ENCODE measurements around the gene HOXB5. TPM values are rescaled to one million over a fixed set of nuclear protein-coding genes. Genes with fewer than 3 reads are reported as not detected.

The HOXB5 gene
- total RNA-seq, 1 experiment from 2014 or later, result not detected

DNA sequence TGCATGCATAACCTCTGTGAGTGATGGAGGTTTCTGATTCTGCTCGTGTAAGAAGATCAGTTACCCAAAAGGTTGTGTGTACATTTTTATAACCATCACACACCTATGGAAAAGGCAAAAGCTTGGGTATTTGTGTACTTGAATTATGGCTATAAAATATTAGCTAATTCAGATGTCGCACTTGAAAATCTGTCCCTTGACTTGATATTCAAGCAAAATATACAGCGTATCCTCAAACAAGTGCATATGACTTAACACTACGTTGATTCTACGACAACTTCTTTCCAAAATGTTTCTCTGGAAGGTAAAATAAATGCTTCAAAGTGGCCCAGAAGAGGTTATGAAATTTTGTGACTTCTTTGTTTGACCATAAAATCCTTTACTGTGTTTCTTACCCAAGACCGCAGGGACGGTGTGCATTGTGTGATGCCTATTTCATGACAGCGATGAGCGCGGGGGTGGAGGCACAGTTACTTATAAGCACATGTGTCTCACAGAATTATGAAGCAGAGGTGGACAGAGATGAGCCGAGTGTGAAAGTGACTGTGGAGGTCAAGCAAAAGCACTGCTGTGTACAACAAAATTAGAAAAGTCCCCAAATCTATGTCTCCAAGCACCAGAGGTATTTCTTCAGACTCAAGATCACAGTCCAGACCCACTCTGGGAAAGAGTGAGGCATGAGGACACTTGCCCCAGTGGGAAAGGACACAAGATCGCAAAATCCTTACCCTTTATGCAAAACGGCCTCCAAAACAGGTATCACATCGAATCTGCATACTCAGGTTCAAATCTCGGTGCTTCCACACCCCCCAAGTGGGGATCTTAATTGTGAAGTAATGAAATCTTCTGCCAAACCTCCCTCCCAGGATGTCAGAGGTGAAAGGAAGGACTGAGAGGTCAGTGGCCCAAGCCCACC lies 36.7 kb upstream of the HOXB5 start:
- no peak for DNase-seq (ENCODE audit: low spot score)
- in situ Hi-C loops (cut with HindIII; ENCODE audit: low sequenced_read_pairs), result no loop called here

DNA sequence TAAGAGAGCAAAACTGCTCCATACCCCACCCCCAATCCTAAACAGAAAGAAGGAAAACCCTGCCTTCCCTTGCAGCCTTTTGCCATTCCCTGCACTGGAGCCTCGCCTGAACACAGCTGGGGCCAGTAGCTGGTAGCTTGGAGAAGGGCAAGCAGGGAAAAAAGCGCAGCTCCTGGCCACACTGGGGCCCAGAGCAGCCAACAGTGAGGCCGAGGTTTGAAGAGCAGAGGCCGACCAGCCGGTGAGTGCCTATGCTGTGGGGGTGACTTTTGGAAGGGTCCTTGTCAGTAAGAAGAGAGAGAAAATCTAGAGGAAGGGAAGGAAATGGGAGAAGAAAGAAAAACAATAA lies 35.8 kb upstream of the HOXB5 start:
- no peak for DNase-seq (ENCODE audit: low spot score)
- in situ Hi-C loops (cut with HindIII; ENCODE audit: low sequenced_read_pairs), result no loop called here

DNA sequence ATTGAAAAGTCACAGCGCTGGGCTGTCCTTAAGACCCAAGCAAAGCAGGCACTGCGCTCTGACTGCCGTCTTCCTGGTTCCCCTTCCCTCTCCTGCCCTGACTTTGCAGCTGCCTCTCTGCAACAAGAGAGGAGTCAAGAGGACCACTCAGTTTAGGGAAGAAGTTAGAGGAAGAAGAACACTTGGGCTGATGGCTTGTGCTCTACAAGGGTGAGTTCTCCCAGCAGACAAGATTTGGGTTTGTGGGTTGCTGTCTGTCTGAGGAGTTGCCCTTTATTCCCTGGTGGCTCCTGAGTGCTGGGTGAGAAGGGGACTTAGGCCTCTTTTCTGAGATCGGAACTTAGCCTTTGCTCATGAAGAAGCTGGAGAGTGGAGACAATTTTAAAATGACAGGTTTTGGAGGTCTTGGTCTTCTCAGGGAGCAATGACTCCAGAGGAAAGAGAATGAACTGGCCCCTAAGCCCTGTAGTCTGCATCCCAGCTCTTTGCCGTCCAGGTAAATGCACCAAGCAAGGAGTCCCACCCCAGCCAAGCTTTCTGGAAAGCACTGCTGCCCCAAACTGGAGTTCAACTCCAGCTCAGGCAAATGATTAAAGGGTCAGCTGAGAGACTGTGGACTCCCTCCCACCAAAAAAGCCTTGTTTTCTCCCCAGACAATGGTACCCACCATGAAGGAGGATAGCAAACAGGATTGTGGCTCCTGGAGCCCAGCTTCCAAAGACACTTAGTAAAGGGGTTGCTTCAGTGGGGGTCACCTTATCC lies 35.3 kb upstream of the HOXB5 start:
- no peak for DNase-seq (ENCODE audit: low spot score)
- in situ Hi-C loops (cut with HindIII; ENCODE audit: low sequenced_read_pairs), result no loop called here

DNA sequence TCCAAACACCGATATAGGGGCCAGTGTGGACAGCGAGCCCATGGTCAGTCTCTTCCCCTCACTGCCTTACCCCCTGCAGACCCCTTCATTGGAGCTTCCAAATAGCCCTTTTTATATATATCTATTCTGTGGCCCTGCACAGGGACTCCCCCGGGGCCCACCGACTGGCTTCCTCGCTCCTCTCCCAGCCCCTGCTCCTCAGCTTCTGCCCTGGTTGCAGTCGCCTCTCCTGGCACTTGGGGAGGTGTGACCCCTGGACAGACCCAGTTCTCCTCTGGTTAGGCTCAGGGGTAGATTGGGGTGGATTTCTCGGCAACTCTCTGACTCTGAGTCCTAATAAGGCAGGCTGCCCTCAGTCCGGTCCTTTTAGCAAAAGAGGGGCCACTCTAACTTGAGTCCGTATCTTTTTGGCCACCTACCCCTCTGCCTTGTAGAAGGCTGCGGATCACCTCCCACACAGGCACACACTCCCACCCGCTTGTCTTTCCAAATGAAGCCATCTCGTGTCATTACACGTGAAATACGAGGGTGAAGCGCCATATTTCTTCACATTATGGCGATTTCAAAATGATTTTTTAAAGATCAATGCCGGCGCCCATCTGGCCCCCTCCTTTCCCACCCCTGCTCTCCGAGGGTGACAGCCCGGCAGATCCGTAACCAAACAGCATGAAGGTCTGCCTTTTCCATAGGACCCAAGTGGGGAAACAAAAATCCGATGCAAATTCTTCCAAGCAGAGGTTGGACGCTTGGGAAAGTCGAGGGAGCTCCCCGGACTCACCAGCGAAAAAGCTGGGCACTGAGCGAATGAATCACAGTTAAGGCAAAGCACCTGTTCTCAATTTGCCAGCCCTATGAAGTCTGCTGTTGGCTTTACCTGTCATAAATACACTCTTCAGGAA lies 34.3 kb upstream of the HOXB5 start:
- no peak for DNase-seq (ENCODE audit: low spot score)
- in situ Hi-C loops (cut with HindIII; ENCODE audit: low sequenced_read_pairs), result no loop called here

DNA sequence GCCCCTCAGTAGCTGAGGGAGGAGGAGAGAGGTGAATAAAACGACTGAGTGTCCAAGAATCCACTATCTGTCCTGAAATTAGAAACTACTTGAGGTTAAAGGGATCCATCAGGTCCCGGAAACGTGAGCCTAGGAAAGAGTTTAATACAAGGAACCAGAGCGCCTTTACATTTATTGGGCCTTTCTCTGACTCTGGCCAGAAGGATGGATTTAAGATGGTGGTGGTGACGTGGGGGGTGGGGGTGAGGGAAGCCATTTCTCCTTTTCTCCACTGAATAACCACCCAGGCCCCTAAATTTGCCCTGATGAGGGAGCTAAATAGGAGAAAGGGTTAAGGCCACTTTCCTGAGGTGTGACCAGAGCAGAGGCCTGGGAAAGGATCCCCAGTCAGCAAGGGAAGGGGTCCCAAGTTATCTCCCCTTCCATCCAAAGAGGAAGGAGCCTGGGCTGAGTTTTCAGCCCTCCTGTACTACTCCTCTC lies 33.6 kb upstream of the HOXB5 start:
- no peak for DNase-seq (ENCODE audit: low spot score)
- in situ Hi-C loops (cut with HindIII; ENCODE audit: low sequenced_read_pairs), result no loop called here

DNA sequence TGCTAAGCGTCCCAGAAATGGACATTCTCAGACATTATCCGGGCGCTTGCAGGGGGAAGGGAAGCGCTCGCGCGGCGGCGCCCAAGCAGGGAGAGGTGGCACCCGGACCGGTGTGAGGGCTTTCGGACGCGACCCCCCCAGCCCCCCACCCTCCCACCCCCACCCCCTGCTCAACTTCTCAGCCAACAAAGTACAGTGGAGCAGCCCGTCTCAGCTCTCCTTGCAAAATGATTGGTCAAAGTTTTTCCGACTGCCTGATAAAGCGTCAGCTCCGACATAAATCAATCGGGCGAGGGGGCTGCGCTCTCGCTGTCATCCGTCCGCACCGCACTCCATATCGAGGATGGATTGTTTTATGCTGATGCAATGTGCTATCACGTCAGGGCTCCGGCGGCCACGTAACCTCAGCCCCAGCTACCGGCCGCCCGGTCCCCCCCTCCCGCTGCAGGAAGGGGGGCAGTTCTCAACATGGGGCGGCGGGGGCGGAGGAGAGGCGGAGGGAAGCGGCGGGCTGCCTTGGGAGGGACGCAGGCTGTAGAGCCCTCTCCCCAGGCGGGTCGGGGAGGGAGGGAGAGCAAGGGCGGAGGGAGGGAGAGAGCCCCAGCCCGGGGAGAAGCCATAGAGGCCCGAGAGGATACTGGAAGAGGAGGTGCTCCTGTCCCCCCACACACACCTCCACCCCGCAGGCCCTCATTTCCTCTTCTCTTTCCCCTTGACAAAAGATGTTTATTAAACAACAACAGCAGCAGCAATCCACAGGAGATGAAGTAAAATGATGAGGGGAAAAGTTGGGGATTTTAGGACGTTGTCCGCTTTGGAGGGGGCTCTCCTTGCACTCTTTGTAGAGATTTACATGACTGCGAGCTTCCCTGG lies 32.9 kb upstream of the HOXB5 start, which contains the start of gene HOXB9:
Gene HOXB9, minus strand, starts transcription at position 114 of the 873 bp plus-strand sequence. Its CDS starts 89 bp downstream, at position 25.
- in situ Hi-C loops (cut with HindIII; ENCODE audit: low sequenced_read_pairs), result no loop called here
- no peak for DNase-seq (ENCODE audit: low spot score)

DNA sequence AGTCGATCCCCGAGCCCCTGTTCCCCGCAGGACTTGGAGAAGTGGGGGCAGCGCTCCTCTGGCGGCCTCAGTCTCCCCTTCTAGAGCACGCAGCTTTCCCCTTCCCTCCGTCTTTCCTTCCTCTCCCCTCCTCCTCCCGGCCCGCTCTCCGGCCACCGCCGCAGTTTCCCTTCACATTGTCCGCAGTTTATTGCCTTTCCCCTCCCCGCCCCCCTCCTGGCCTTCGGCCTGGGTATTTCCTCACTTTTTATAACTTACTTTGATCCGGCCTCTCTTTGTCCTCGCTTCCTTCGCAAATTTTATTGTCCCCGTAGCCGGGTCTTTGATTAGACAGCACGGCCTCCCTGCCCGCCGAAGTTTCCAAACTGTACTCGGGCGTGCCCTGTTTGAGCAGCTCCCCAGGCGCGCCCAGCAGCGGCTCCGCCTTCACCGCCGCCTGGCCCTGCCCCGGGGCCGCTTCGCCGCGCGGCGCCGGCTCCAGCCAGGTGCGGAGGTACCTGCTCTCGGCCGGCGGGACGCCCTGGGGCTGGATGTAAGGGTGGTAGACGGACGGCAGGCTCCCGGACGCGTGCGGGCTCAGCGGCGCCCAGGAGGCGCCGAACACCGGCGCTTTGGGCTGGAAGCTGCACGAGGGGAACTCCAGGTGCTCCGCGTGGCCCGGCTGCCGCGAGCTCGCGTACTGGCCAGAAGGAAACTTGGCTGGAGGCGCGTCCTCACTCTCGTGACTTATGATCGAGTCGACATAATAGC lies 32.1 kb upstream of the HOXB5 start:
- in situ Hi-C loops (cut with HindIII; ENCODE audit: low sequenced_read_pairs), result no loop called here
- DNase-seq (ENCODE audit: low spot score), result no peak

DNA sequence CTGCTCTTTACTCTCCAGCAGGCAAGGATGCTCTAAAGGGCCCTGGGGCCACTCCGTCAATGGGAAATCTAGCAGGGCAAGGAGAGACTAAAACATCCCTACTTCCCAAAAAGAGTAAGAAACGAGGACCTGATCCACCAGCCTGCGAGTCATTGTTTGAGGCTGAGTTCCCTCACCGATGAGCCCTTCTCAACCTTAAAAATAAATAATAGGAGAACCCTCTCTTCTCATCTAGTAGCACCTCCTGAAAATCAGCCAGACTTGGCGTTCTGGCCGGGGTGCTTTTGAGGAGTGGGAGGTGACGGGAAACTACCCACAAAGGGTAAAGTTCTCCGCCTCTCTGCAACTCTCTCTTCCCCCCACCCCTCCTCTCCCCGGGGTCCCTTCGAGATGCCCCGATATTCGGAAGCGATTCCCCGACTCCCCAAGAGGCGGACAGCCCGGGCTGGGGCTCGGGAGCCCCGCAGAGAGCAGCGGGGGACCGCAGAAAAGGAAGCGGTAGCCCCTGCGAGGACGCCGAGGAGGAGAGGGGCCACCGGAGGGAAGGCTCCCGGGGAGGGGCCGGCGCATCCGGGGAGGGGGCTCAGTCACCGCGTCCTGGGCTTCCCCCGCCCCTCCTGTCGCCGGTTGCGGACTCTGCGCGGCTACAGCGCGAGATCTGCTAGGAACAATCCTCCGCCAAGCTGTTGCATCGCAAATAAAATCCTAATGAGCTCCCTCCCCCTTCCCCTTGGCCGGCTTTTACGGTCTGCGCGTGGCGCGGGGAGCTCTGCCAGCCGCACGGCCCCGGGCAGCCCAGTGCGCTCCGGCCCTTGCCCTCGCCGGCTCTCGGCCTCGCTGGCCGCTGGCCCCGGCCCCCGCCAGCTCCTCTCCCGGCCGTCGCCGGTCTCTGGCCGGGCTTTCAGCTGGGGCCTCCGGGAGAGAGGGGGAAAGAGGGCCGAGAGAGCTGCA lies 31.2 kb upstream of the HOXB5 start:
- in situ Hi-C loops (cut with HindIII; ENCODE audit: low sequenced_read_pairs), result no loop called here
- no peak for DNase-seq (ENCODE audit: low spot score)

DNA sequence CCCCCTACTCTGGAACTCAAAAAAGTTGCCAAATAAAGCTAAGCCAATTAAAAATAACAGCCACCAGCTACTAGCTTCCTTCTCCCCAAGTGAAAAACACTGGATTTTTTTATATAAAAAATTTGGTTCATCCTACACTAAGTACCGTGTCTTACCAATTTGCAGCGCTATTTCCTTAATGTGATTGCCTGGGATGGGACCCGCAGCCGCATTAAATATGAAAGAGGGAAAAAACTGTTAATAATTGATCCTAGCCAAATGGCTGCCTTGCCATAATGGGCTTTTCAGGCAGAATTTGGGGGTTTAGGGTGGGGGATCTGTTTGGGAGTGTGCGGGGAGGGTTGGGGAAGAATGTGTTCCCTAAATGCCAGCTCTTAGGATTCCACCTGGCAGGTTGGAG lies 30.5 kb upstream of the HOXB5 start:
- in situ Hi-C loops (cut with HindIII; ENCODE audit: low sequenced_read_pairs), result no loop called here
- no peak for DNase-seq (ENCODE audit: low spot score)

DNA sequence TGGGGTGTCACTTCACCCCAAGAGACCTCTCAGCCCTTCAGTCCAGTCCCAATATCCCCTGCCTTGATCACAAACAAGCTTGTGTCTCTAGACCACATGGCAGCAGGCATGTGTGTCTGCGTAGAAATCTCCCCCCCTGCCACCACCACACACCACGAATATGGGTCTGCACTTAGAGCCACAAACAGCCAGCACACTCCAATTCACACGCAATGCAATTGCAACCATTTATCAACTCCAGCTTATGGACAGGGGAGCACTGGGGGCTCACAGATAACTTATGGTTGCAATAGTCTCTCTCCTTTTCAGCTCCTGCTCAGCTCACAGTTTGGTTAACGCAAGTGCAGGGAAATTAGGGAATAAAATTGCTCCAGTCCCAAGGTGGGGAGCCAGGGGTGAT lies 30.0 kb upstream of the HOXB5 start:
- DNase-seq (ENCODE audit: low spot score), result no peak
- in situ Hi-C loops (cut with HindIII; ENCODE audit: low sequenced_read_pairs), result no loop called here

DNA sequence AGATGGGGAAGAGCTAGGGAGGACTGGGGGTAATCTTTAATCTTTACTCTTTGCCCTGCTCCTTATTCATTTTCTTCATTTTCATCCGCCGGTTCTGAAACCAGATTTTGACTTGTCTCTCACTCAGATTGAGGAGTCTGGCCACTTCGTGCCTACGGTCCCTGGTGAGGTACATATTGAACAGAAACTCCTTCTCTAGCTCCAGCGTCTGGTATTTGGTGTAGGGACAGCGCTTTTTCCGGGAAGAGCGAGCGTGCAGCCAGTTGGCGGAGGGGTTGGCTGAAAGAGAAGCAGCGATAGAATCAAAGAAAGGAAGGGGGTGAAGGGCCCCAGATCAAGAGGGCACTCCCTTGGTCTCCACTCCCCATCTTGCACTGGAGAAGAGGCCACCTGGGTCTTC lies 29.3 kb upstream of the HOXB5 start:
- in situ Hi-C loops (cut with HindIII; ENCODE audit: low sequenced_read_pairs), result no loop called here
- DNase-seq (ENCODE audit: low spot score), result no peak

DNA sequence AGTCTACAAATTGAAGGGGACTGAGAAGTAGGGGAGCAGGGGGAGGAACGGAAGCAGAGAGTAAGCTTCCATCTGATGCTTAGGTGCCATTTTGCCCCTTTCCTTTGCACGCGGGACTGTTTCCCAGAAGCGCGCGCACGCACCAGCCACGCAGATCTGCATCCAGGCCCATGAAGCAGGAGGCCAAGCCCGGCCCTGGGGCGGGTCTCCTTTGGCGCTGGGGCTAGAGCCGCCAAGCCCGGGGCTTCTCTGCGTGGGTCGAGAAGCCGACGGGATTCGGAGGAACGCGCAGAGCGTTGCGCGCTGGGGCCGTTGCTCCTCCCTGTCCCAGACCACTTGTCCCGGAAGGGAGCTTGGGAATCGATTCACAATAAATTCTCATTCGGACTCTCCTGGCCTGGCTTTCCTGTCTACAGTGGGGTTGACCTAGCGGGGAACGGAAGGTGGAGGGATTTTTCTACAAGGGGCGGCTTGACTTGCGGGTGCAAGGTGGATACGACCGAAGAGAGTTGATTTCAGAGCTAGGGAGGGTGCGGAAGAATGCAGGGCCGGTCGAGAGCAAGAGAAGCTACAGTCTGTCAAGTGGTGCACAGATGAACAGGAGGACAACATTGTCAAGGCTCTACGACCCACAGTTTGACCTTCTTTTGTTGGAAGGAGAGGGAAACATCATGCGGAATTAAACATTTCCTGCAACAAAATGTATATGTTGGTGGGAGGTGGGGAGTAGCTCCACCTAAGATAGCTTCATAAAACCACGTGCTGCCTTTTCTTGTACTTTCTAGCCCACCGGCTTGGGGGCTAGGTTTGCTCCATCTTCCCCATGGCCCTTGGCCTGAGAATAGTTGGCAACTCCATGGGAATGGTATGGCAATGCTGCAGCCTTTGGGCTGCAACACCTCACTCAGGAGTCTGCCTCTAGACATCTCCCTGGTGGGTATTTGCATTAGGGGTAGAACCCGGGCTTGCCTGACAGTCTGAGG lies 28.1 kb upstream of the HOXB5 start:
- in situ Hi-C loops (cut with HindIII; ENCODE audit: low sequenced_read_pairs), result no loop called here

DNA sequence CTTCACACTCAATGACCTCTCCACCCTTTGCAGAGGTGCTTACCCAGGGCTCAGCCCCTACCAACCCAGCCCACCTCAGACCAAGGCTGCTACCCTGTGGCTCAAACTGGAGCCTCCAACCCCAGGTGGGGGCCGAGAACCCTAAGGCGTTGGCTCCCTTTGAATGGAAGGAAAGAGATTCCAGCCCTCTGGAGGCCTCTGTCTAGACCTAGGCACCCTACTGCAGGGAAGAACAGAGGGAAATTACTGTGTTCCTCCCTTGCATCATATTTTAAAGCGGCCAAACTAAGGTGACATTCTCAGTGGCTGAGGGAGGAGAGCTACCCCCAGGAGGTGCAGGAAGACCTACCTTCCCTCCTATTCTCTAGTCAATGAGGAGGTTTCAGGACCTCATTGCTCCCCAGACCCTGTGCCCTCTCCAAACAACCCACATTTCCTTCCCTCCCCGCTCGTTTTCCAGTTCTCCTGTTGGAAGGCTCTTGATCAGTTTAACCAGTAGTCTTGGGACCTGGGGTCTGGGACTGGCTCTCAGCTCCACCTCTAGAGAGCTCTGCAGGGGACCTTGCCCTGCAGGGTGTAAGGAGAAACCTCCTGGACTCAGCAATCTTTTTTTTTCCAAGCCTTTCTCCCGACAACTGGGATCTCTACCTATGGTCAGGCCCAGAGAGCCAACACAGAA lies 27.0 kb upstream of the HOXB5 start:
- in situ Hi-C loops (cut with HindIII; ENCODE audit: low sequenced_read_pairs), result no loop called here
- DNase-seq (ENCODE audit: low spot score), result no peak

More for the DNA sequence above, 28.1 kb upstream of the HOXB5 start:
- DNase-seq (ENCODE audit: low spot score), result no peak

DNA sequence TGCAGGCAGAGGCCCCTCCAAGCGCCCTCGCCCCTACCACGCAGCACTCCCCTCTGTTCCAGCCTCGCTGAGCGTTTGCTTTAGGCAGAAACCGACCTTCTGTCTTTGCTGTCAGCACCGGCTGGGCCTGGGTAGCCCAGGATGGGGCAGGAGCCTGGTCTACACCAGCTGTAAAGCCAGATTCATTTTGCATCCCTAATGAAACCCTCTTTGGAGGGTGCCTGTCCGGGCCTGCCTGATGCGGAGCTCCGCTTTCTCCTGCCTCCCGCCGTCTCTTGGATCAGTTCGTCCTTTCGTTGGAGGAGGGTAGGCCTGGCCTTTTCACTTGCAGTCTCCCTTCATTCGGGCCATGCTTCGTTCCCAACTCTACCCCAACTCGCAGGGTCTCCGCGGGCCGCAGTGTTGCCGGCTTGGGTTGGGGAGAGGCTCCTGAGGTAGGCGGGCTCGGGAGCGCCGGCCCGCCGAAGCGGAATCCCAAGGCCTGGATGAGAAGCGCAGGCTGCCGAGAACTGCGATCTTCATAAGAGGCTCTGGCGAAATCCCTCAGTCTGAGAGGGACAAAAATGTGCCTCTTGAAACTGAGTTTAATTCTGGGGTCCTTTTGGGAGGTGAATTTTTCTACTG lies 26.4 kb upstream of the HOXB5 start:
- DNase-seq (ENCODE audit: low spot score), result no peak
- in situ Hi-C loops (cut with HindIII; ENCODE audit: low sequenced_read_pairs), result no loop called here

Measured in G401 (cell line).